HUES48 (cell line): ENCODE measurements around the gene ADCYAP1.

Source experiments
- H3K27ac ChIP-seq: one replicate; pipeline ENCODE4 v1.7.0; 2013; ENCODE audit warnings: low read depth, low read length, inconsistent platforms
- H3K27me3 ChIP-seq: 2 replicates; pipeline ENCODE4 v1.6.1; 2013; ENCODE audit warnings: mild to moderate bottlenecking, low read length; ENCODE audit not compliant: control insufficient read depth, insufficient read depth
- H3K36me3 ChIP-seq: 2 replicates; pipeline ENCODE4 v1.6.1; 2013; ENCODE audit warnings: low read length; ENCODE audit not compliant: control insufficient read depth, insufficient read depth
- H3K4me1 ChIP-seq: 2 replicates; pipeline ENCODE4 v1.6.1; 2013; ENCODE audit warnings: mild to moderate bottlenecking, low read length; ENCODE audit not compliant: control insufficient read depth, insufficient read depth
- H3K4me3 ChIP-seq: 2 replicates; pipeline ENCODE4 v1.5.1; 2013; ENCODE audit warnings: mild to moderate bottlenecking, low read depth, low read length
- H3K9ac ChIP-seq: 2 replicates; pipeline ENCODE4 v1.6.1; 2013; ENCODE audit warnings: mild to moderate bottlenecking, low read depth, low read length, moderate library complexity
- H3K9me3 ChIP-seq: 2 replicates; pipeline ENCODE4 v1.6.1; 2013; ENCODE audit warnings: low read length; ENCODE audit not compliant: control insufficient read depth, insufficient read depth

The ADCYAP1 gene

GRCh38 chr18:910247-910646 is 5.6 kb downstream of the ADCYAP1 start:
- H3K36me3 ChIP-seq = no peaks in the 10 kb centered on the region
- no peaks in the 10 kb centered on the region for H3K9me3 ChIP-seq
- no peak overlapping the region for H3K9ac ChIP-seq
- peaks cover 94% of the 10 kb centered on the region for H3K27me3 ChIP-seq
- no peak overlapping the region for H3K4me3 ChIP-seq
- H3K4me1 ChIP-seq = peaks cover 7% of the 10 kb centered on the region
- H3K27ac ChIP-seq = no peak overlapping the region

GRCh38 chr18:911025-911424 is 6.4 kb downstream of the ADCYAP1 start:
- Histone ChIP-seq H3K27me3 (peaks cover 86% of the 10 kb centered on the region), H3K9me3 (no peaks in the 10 kb centered on the region), H3K4me3 (no peak overlapping the region), H3K4me1 (peaks cover under 1% of the 10 kb centered on the region; the same call in 1 of the 2 replicates), H3K36me3 (no peaks in the 10 kb centered on the region), H3K27ac (no peak overlapping the region), H3K9ac (no peak overlapping the region)

- Histone ChIP-seq H3K4me3 (no peak overlapping the region), H3K9me3 (no peaks in the 10 kb centered on the region), H3K27me3 (peaks cover 86% of the 10 kb centered on the region), H3K27ac (no peak overlapping the region), H3K36me3 (no peaks in the 10 kb centered on the region), H3K4me1 (no peaks in the 10 kb centered on the region), H3K9ac (no peak overlapping the region)
Observed at GRCh38 chr18:911486-911885, 6.8 kb downstream of the ADCYAP1 start.

GRCh38 chr18:916562-916961 is 11.9 kb downstream of the ADCYAP1 start:
- Histone ChIP-seq H3K9ac (no peak overlapping the region), H3K36me3 (no peaks in the 10 kb centered on the region), H3K4me3 (no peak overlapping the region), H3K4me1 (no peaks in the 10 kb centered on the region), H3K27me3 (peaks cover 46% of the 10 kb centered on the region), H3K9me3 (no peaks in the 10 kb centered on the region), H3K27ac (no peak overlapping the region)

- no peaks in the 10 kb centered on the region for H3K36me3 ChIP-seq
Observed at GRCh38 chr18:919078-919477, 14.4 kb downstream of the ADCYAP1 start.

GRCh38 chr18:923144-923866 is 18.6 kb downstream of the ADCYAP1 start:
- Histone ChIP-seq H3K9ac (no peak overlapping the region), H3K4me1 (0 out of 2 replicates have a peak, but pooled peaks cover 4% of the 10 kb centered on the region), H3K36me3 (no peaks in the 10 kb centered on the region), H3K4me3 (no peak overlapping the region), H3K9me3 (no peaks in the 10 kb centered on the region), H3K27ac (no peak overlapping the region), H3K27me3 (no peaks in the 10 kb centered on the region)

More at GRCh38 chr18:919078-919477, 14.4 kb downstream of the ADCYAP1 start:
- no peak overlapping the region for H3K4me3 ChIP-seq
- H3K9me3 ChIP-seq = no peaks in the 10 kb centered on the region
- H3K4me1 ChIP-seq = 0 out of 2 replicates have a peak, but pooled peaks cover 4% of the 10 kb centered on the region
- H3K9ac ChIP-seq = no peak overlapping the region
- peaks cover 21% of the 10 kb centered on the region for H3K27me3 ChIP-seq
- H3K27ac ChIP-seq = no peak overlapping the region

- Histone ChIP-seq H3K9ac (no peak overlapping the region), H3K4me3 (no peak overlapping the region), H3K4me1 (0 out of 2 replicates have a peak, but pooled peaks cover 4% of the 10 kb centered on the region), H3K27ac (no peak overlapping the region), H3K36me3 (no peaks in the 10 kb centered on the region), H3K27me3 (no peaks in the 10 kb centered on the region), H3K9me3 (no peaks in the 10 kb centered on the region)
Observed at GRCh38 chr18:924987-925386, 20.3 kb downstream of the ADCYAP1 start.

- Histone ChIP-seq H3K36me3 (no peaks in the 10 kb centered on the region), H3K4me1 (0 out of 2 replicates have a peak, but pooled peaks cover 4% of the 10 kb centered on the region), H3K27me3 (no peaks in the 10 kb centered on the region), H3K4me3 (no peak overlapping the region), H3K9me3 (no peaks in the 10 kb centered on the region), H3K27ac (no peak overlapping the region), H3K9ac (no peak overlapping the region)
Observed at GRCh38 chr18:926946-927345, 22.3 kb downstream of the ADCYAP1 start.

GRCh38 chr18:933082-933481 is 28.4 kb downstream of the ADCYAP1 start:
- Histone ChIP-seq H3K36me3 (no peaks in the 10 kb centered on the region), H3K9ac (no peak overlapping the region), H3K4me1 (peaks cover 4% of the 10 kb centered on the region; the same call in 1 of the 2 replicates), H3K9me3 (no peaks in the 10 kb centered on the region), H3K27ac (no peak overlapping the region), H3K4me3 (no peak overlapping the region), H3K27me3 (no peaks in the 10 kb centered on the region)

GRCh38 chr18:934518-935133 is 30.0 kb downstream of the ADCYAP1 start:
- Histone ChIP-seq H3K27me3 (no peaks in the 10 kb centered on the region), H3K27ac (no peak overlapping the region), H3K9me3 (no peaks in the 10 kb centered on the region), H3K36me3 (no peaks in the 10 kb centered on the region), H3K4me1 (peaks cover 12% of the 10 kb centered on the region), H3K9ac (no peak overlapping the region), H3K4me3 (no peak overlapping the region)

- no peak overlapping the region for H3K9ac ChIP-seq
- H3K36me3 ChIP-seq = no peaks in the 10 kb centered on the region
- no peak overlapping the region for H3K4me3 ChIP-seq
- no peaks in the 10 kb centered on the region for H3K9me3 ChIP-seq
- H3K4me1 ChIP-seq = peaks cover 20% of the 10 kb centered on the region
- H3K27ac ChIP-seq = no peak overlapping the region
- H3K27me3 ChIP-seq = no peaks in the 10 kb centered on the region
Observed at GRCh38 chr18:936941-937340, 32.3 kb downstream of the ADCYAP1 start.
